ENCODE measurements around the gene DHRS7B. TPM values are rescaled to one million over a fixed set of nuclear protein-coding genes. Genes with fewer than 3 reads are reported as not detected.

The DHRS7B gene
- total RNA-seq, 1 donor from 2014 or later, result 19.9 TPM

DNA sequence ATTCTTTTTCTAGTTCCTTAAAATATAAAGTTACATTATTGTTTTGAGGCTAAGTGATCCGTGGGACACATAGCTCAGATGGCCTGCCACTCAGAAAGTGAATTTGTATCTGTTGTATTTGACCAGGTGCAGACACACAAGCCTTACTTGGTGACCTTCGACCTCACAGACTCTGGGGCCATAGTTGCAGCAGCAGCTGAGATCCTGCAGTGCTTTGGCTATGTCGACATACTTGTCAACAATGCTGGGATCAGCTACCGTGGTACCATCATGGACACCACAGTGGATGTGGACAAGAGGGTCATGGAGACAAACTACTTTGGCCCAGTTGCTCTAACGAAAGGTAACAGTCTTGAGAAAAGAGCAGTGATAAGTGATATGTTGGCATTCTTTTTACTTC lies 56.7 kb downstream of the DHRS7B start:
- peaks cover 3% of the 10 kb centered on the region for H3K4me1 Mint-ChIP-seq (ENCODE audit: low read depth)
- H3K27me3 Mint-ChIP-seq, result no peaks in the 10 kb centered on the region
- TF ChIP-seq, protein P1, sequence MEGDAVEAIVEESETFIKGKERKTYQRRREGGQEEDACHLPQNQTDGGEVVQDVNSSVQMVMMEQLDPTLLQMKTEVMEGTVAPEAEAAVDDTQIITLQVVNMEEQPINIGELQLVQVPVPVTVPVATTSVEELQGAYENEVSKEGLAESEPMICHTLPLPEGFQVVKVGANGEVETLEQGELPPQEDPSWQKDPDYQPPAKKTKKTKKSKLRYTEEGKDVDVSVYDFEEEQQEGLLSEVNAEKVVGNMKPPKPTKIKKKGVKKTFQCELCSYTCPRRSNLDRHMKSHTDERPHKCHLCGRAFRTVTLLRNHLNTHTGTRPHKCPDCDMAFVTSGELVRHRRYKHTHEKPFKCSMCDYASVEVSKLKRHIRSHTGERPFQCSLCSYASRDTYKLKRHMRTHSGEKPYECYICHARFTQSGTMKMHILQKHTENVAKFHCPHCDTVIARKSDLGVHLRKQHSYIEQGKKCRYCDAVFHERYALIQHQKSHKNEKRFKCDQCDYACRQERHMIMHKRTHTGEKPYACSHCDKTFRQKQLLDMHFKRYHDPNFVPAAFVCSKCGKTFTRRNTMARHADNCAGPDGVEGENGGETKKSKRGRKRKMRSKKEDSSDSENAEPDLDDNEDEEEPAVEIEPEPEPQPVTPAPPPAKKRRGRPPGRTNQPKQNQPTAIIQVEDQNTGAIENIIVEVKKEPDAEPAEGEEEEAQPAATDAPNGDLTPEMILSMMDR (IDR thresholded peaks at IDR 0.05; ENCODE audit: unreplicated experiment), result no peak
- DNase-seq (ENCODE audit: low spot score, unreplicated experiment), result no peak
- no peak overlapping the region for H3K4me3 Mint-ChIP-seq (ENCODE audit: low read depth)
- peaks cover 10% of the 10 kb centered on the region for H3K36me3 Mint-ChIP-seq (ENCODE audit: insufficient read depth)
- no peaks in the 10 kb centered on the region for H3K9me3 Mint-ChIP-seq (ENCODE audit: low read depth)
- H3K27ac Mint-ChIP-seq, result no peak overlapping the region

DNA sequence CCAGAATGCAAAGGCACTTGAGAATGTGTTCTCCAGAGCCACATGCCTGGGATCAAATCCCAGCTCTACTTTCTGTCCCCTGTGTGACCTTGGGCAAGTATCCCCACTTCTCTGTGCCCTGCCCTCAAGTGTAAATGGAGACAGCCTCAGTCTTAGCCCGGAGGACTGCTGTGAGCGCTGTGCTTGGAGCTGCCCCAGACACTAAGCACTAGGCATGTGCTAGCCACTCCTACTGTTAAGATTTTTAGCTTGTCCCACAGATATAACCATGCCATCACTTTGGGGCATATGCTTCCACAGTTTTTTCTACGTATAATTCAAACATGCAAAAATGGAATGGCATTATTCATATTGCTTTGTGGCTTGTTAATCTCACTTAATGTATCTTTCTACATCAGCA lies 57.8 kb downstream of the DHRS7B start:
- no peak overlapping the region for H3K4me3 Mint-ChIP-seq (ENCODE audit: low read depth)
- no peaks in the 10 kb centered on the region for H3K9me3 Mint-ChIP-seq (ENCODE audit: low read depth)
- H3K27ac Mint-ChIP-seq, result no peak overlapping the region
- no peak for DNase-seq (ENCODE audit: low spot score, unreplicated experiment)
- H3K4me1 Mint-ChIP-seq (ENCODE audit: low read depth), result peaks cover 3% of the 10 kb centered on the region
- TF ChIP-seq, protein P1 (IDR thresholded peaks at IDR 0.05; ENCODE audit: unreplicated experiment), result no peak
- peaks cover 8% of the 10 kb centered on the region for H3K36me3 Mint-ChIP-seq (ENCODE audit: insufficient read depth)
- H3K27me3 Mint-ChIP-seq, result no peaks in the 10 kb centered on the region

DNA sequence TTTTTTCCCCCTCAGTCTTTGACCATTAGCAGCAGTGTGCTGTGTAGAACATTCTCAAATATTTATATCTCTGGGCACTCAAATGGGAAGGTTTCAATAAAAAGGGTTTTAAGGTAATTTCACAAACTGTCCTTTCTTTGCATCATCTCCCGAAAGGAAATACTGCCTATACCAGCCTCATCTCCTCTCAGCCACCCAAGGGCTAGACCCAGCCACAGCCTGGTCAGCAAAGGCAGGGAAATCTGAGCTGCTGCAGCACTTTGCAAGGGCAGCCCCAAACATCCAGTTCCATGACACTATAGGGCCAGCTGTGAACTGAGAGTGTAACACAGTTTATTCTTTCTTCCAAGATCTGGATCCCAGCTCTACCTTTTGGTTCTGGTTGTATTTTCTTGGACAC lies 58.3 kb downstream of the DHRS7B start:
- Mint-ChIP-seq H3K4me1 (ENCODE audit: low read depth) (peaks cover 3% of the 10 kb centered on the region), H3K27ac (no peak overlapping the region), H3K36me3 (ENCODE audit: insufficient read depth) (peaks cover 8% of the 10 kb centered on the region), H3K27me3 (no peaks in the 10 kb centered on the region), H3K4me3 (ENCODE audit: low read depth) (no peak overlapping the region), H3K9me3 (ENCODE audit: low read depth) (no peaks in the 10 kb centered on the region)
- DNase-seq (ENCODE audit: low spot score, unreplicated experiment), result no peak
- TF ChIP-seq, protein P1 (IDR thresholded peaks at IDR 0.05; ENCODE audit: unreplicated experiment), result no peak

DNA sequence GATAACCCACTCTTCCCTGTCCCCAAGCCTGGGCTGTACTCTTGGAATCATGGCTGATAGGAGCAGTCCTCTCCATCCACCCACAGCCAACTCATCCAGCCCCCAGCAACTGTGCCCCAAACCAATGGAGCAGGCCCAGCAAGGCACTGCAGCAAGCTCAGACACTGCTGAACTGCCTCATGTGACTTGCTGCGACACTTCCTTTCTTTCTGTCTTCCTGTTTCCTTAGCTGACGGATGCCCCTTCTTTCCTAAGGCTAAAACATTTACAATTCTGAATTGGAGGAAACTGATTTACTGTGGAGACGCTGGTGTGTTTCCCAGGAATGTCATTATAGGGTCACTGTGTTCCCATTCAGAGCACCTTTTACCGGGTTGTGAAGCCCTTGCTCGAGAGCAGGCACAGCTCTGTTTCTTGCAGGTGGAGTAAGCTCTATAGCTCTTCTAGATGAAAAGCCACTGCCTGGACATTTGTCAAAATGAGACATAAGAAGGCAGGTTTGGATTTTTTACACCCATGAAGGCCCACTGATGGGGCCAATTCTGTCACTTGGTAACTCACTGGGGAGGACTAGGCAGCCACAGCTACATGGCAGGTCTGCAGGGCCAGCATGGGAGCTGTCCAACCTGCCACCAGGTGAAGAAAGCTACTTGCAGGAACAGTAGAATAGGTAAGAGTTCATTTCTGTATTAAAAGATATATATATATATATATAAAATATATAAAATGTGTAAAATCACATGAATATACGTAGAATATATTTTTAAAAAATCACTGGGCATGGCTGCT lies 59.8 kb downstream of the DHRS7B start:
- no peak overlapping the region for H3K4me3 Mint-ChIP-seq (ENCODE audit: low read depth)
- TF ChIP-seq, protein P1 (IDR thresholded peaks at IDR 0.05; ENCODE audit: unreplicated experiment), result no peak
- no peaks in the 10 kb centered on the region for H3K9me3 Mint-ChIP-seq (ENCODE audit: low read depth)
- no peak overlapping the region for H3K27ac Mint-ChIP-seq
- H3K4me1 Mint-ChIP-seq (ENCODE audit: low read depth), result peaks cover 3% of the 10 kb centered on the region
- DNase-seq (ENCODE audit: low spot score, unreplicated experiment), result no peak
- H3K36me3 Mint-ChIP-seq (ENCODE audit: insufficient read depth), result peaks cover 12% of the 10 kb centered on the region
- no peaks in the 10 kb centered on the region for H3K27me3 Mint-ChIP-seq

DNA sequence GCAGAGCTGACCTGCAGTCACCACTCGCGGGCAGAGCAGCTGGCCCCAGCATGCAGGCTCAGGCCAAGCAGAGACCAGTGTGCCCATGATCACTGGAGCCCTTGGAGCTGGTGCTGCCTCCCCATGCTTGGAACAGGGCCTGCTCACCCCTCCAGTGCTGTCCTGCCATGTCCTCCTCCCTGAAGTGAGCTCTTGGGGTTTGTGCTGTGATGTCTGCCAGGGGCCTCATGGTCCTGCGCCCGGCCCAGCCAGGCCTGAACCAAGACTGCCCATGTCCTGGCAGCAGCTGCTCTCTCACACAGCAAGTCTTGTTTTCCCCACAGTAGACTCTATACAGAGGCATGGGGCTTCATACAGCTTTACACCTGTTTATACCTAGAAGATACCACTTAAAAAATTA lies 62.6 kb downstream of the DHRS7B start:
- Mint-ChIP-seq H3K4me3 (ENCODE audit: low read depth) (no peak overlapping the region), H3K27ac (no peak overlapping the region), H3K36me3 (ENCODE audit: insufficient read depth) (peaks cover 13% of the 10 kb centered on the region), H3K27me3 (no peaks in the 10 kb centered on the region), H3K9me3 (ENCODE audit: low read depth) (no peaks in the 10 kb centered on the region), H3K4me1 (ENCODE audit: low read depth) (no peaks in the 10 kb centered on the region)
- no peak for DNase-seq (ENCODE audit: low spot score, unreplicated experiment)
- TF ChIP-seq, protein P1 (IDR thresholded peaks at IDR 0.05; ENCODE audit: unreplicated experiment), result no peak
